Stomach smooth muscle (tissue), 2 donors: ENCODE results near the gene CARD9.
"Not testable (repeated sequence)": the region's sequence is repeated elsewhere in the genome, so short reads cannot be mapped to it uniquely, and the experiment has no call there.

Experiments used
- H3K27ac ChIP-seq: one replicate; pipeline ENCODE4 v1.7.0; 2013; ENCODE audit warnings: mild to moderate bottlenecking, low read length, inconsistent platforms
- H3K27me3 ChIP-seq, 2 donors: one replicate each; pipeline ENCODE4 v1.7.0; 2013; ENCODE audit warnings: low read length in 2 of 2; ENCODE audit not compliant: insufficient read depth in 2 of 2, control insufficient read depth in 1 of 2
- H3K36me3 ChIP-seq, 2 donors: one replicate each; pipeline ENCODE4 v1.7.0; 2013; ENCODE audit warnings: low read length in 2 of 2; ENCODE audit not compliant: control insufficient read depth in 2 of 2, insufficient read depth in 2 of 2
- H3K4me1 ChIP-seq: one replicate; pipeline ENCODE4 v1.7.0; 2013; ENCODE audit warnings: low read length; ENCODE audit not compliant: control insufficient read depth, insufficient read depth
- H3K4me3 ChIP-seq, 2 donors: one replicate each; pipeline ENCODE4 v1.7.0; 2013; ENCODE audit warnings: low read length in 2 of 2
- H3K9ac ChIP-seq, 2 donors: one replicate each; pipeline ENCODE4 v1.7.0; 2013; ENCODE audit warnings: low read length in 2 of 2, mild to moderate bottlenecking in 1 of 2
- H3K9me3 ChIP-seq, 2 donors: one replicate each; pipeline ENCODE4 v1.7.0; 2013; ENCODE audit warnings: low read length in 2 of 2; ENCODE audit not compliant: control insufficient read depth in 2 of 2
- donor health status: healthy.
- donor health status: Pancreatic carcinoma.

CARD9 gene

GRCh38 chr9:136326761-136327303 is 46.6 kb downstream of the CARD9 start:
- peak overlapping the region; percentile 19 to 69 for H3K4me3 ChIP-seq
- H3K27ac ChIP-seq: peak overlapping the region; percentile 53
- peak overlapping the region; percentile 41 to 47 for H3K9ac ChIP-seq
- H3K36me3 ChIP-seq: no peaks in the 10 kb centered on the region
- H3K4me1 ChIP-seq: peaks cover 31% of the 10 kb centered on the region
- no peaks in the 10 kb centered on the region for H3K9me3 ChIP-seq
- no peaks in the 10 kb centered on the region for H3K27me3 ChIP-seq

- Histone ChIP-seq H3K9ac (peak overlapping the region; percentile 41 to 47), H3K4me1 (peaks cover 31% of the 10 kb centered on the region), H3K27me3 (no peaks in the 10 kb centered on the region), H3K9me3 (no peaks in the 10 kb centered on the region), H3K27ac (peak overlapping the region; percentile 53), H3K4me3 (peak overlapping the region in 1 of 2 donors; percentile 69), H3K36me3 (no peaks in the 10 kb centered on the region)
Measured at GRCh38 chr9:136326061-136326760, 47.3 kb downstream of the CARD9 start.

- no peak overlapping the region for H3K9ac ChIP-seq
- no peaks in the 10 kb centered on the region for H3K9me3 ChIP-seq
- peaks cover 31% of the 10 kb centered on the region for H3K4me1 ChIP-seq
- no peaks in the 10 kb centered on the region for H3K27me3 ChIP-seq
- no peak overlapping the region for H3K4me3 ChIP-seq
- no peaks in the 10 kb centered on the region for H3K36me3 ChIP-seq
- no peak overlapping the region for H3K27ac ChIP-seq
Measured at GRCh38 chr9:136325358-136325757, 48.1 kb downstream of the CARD9 start.

DNA sequence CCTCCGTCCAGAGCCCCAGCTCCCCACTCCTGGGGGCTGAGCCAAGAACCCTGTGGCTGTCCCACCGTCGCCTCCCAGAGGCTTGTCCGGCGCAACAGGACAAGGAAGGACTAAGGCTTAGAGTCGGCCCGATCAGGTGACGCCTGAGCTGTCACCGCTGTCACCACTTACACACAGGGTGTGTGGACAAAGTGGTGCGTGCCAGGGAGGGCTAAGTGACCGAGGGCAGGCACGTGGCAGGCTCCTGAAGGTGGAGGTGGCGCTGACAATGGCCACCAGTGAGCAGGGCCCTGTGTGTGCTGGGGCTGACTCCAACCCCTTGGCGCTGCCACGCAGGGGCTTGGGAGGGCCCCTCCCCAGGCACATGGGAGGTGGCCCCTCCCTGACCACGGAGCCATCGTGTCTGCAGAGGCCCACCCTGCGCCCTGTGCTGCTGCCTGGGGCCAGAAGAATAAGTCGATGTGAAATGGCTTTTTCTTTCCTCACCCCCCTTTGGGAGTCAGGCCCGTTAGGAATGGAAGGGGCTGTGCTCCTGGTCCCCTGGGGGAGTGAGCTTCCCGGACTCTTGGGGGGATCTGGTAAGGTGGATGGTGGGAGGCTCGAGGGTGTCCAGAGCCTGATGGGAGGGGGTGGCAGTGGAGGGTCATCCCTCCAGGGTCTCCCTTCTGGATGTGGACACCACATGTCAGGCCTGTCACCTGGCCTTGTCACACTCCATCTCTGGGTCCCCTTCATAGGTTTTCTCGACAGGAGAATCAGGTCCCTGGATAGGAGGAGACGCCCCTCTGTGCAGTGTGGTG is 48.8 kb downstream of the CARD9 start:
- Histone ChIP-seq H3K4me3 (no peak overlapping the region), H3K9me3 (no peaks in the 10 kb centered on the region), H3K36me3 (no peaks in the 10 kb centered on the region), H3K27ac (no peak overlapping the region), H3K4me1 (peaks cover 31% of the 10 kb centered on the region), H3K27me3 (no peaks in the 10 kb centered on the region), H3K9ac (no peak overlapping the region)

DNA sequence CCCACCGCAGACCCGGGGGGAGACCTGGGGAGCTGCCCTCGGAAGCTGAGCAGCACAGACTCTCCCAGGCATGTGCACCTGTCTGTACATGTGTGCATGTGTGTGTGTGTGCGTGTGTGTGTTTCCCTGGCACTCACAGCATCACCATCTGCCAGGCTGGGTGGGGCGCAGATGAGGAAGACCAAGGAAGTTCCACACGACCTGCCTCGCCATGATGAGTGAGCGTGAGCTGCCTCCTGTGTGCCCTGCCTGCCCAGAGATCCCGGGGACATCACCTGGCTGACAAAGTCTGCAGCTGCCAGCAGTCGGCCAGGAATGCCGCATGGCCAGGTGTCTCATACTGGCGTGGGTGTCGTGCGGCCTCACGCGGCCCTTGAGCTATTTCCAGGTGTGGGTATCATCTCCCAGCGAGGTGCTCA is 50.1 kb downstream of the CARD9 start:
- no peak overlapping the region for H3K9ac ChIP-seq
- no peaks in the 10 kb centered on the region for H3K36me3 ChIP-seq
- H3K9me3 ChIP-seq: no peaks in the 10 kb centered on the region
- H3K27me3 ChIP-seq: no peaks in the 10 kb centered on the region
- H3K4me1 ChIP-seq: peaks cover 18% of the 10 kb centered on the region
- no peak overlapping the region for H3K4me3 ChIP-seq
- H3K27ac ChIP-seq: no peak overlapping the region

GRCh38 chr9:136322756-136323330 is 50.6 kb downstream of the CARD9 start:
- Histone ChIP-seq H3K4me3 (no peak overlapping the region), H3K27ac (no peak overlapping the region), H3K36me3 (no peaks in the 10 kb centered on the region), H3K27me3 (no peaks in the 10 kb centered on the region), H3K9ac (no peak overlapping the region), H3K4me1 (peaks cover 13% of the 10 kb centered on the region), H3K9me3 (no peaks in the 10 kb centered on the region)

- H3K9ac ChIP-seq: no peak overlapping the region
- H3K4me3 ChIP-seq: no peak overlapping the region
- no peaks in the 10 kb centered on the region for H3K9me3 ChIP-seq
- no peaks in the 10 kb centered on the region for H3K36me3 ChIP-seq
- no peak overlapping the region for H3K27ac ChIP-seq
- H3K4me1 ChIP-seq: peaks cover 7% of the 10 kb centered on the region
- H3K27me3 ChIP-seq: no peaks in the 10 kb centered on the region
Measured at GRCh38 chr9:136321561-136321960, 51.9 kb downstream of the CARD9 start.

DNA sequence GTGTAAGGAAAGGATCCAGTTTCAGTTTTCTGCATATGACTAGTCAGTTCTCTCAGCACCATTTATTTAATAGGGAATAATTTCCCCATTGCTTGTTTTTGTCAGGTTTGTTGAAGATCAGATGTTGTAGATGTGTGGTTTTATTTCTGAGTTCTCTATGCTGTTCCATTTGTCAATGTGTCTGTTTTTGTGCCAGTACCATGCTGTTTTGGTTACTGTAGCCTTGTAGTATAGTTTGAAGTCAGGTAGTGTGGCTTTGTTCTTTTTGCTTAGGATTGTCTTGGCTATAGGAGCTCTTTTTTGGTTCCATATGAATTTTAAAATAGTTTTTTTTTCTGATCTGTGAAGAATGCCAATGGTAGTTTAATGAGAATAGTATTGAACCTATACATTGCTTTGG is 52.5 kb downstream of the CARD9 start:
- H3K4me1 ChIP-seq, H3K36me3 ChIP-seq: not testable (repeated sequence)

GRCh38 chr9:136319955-136320354 is 53.5 kb downstream of the CARD9 start:
- not testable (repeated sequence) for H3K4me1 ChIP-seq

More for the DNA sequence above, 52.5 kb downstream of the CARD9 start:
- not testable (repeated sequence) for H3K4me3 ChIP-seq, H3K9ac ChIP-seq, H3K27me3 ChIP-seq, H3K27ac ChIP-seq, H3K9me3 ChIP-seq

DNA sequence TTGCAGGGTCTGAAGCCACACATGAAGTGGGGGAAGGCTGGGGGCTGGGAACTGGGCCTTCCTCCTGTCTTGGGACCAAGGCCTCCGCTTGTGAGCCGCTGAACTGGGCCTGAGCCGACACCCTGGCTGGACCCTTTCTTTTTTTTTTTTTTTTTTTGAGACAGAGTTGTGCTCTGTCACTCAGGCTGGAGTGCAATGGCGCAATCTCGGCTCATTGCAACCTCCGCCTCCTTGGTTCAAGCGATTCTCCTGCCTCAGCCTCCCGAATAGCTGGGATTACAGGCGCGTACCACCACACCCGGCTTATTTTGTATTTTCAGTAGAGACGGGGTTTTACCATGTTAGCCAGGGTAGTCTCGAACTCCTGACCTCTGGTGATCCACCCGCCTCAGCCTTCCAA is 54.2 kb downstream of the CARD9 start:
- not testable (repeated sequence) for H3K9ac ChIP-seq, H3K4me3 ChIP-seq, H3K27me3 ChIP-seq, H3K4me1 ChIP-seq, H3K36me3 ChIP-seq, H3K9me3 ChIP-seq, H3K27ac ChIP-seq

More at GRCh38 chr9:136319955-136320354, 53.5 kb downstream of the CARD9 start:
- H3K27me3 ChIP-seq, H3K9me3 ChIP-seq, H3K27ac ChIP-seq, H3K4me3 ChIP-seq, H3K36me3 ChIP-seq, H3K9ac ChIP-seq: not testable (repeated sequence)
